Fibroblast of mammary gland (primary cell): ENCODE measurements around the gene BABAM1.

Experiments used
- DNase-seq: peaks from one replicate; pipeline ENCODE4 v3.0.0-alpha.2; 2010; ENCODE audit warnings: low read depth
- H3K4me3 ChIP-seq: 2 replicates; pipeline ENCODE4 v1.5.1; 2011; ENCODE audit warnings: low read depth, mild to moderate bottlenecking, low read length, moderate library complexity; ENCODE audit not compliant: control insufficient read depth
- TF ChIP-seq, protein P1 (sequence below): conservative IDR thresholded peaks from 2 replicates; pipeline ENCODE4 v1.5.1; 2011; ENCODE audit warnings: low read depth, low read length, inconsistent platforms; ENCODE audit not compliant: control insufficient read depth, insufficient read depth

The BABAM1 gene

DNA sequence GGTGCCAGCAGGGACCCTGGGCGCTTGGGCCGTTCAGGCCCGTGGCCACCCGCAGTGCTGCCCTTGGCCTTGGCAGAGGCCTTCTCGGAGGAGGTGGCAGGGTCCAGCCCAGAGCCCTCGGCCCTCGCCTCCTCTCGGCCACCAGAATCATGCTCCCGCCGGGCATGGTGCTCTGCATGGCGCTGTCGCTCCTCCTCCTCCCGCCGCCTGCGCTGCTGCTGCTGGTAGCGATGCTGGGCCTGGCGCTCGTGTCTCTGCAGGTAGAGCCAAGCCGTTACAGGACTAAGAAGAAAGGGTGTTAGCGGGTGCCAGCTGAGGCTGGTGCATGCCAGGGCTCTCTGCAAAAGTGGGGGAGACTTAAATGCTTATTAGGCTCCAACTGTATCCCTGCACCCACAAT is 57.9 kb downstream of the BABAM1 start:
- no peak for DNase-seq
- TF ChIP-seq, protein P1, sequence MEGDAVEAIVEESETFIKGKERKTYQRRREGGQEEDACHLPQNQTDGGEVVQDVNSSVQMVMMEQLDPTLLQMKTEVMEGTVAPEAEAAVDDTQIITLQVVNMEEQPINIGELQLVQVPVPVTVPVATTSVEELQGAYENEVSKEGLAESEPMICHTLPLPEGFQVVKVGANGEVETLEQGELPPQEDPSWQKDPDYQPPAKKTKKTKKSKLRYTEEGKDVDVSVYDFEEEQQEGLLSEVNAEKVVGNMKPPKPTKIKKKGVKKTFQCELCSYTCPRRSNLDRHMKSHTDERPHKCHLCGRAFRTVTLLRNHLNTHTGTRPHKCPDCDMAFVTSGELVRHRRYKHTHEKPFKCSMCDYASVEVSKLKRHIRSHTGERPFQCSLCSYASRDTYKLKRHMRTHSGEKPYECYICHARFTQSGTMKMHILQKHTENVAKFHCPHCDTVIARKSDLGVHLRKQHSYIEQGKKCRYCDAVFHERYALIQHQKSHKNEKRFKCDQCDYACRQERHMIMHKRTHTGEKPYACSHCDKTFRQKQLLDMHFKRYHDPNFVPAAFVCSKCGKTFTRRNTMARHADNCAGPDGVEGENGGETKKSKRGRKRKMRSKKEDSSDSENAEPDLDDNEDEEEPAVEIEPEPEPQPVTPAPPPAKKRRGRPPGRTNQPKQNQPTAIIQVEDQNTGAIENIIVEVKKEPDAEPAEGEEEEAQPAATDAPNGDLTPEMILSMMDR, result no peak
- no peak overlapping the region for H3K4me3 ChIP-seq

DNA sequence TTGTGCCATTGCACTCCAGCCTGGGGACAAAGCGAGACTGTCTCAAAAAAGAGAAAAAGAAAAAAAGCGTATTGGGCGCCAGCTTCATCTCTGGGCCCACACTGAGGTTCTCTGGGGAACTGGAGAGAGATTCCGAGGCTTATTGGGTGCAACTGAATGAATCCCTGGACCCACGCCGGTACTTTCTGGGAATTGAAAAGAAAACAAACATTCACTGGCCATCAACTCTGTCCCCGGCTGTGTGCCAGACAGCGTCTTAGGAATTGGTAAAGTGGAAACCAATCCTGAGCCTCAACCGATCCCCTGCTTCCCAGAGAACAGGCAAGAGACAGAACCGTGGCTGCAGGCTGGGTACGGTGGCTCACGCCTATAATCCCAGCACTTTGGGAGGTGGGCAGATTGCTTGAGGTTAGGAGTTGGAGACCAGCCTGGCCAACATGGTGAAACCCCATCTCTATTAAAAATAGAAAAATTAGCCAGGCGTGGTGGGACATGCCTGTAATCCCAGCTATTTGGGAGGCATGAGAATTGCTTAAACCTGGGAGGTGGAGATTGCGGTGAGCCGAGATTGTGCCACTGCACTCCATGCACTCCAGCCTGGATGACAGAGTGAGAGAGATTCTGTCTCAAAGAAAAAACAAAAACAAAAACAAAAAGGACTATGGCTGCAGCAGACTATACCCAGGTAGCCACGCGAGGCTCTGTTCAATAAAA is 58.8 kb downstream of the BABAM1 start:
- TF ChIP-seq, protein P1, result no peak
- H3K4me3 ChIP-seq, result no peak overlapping the region

DNA sequence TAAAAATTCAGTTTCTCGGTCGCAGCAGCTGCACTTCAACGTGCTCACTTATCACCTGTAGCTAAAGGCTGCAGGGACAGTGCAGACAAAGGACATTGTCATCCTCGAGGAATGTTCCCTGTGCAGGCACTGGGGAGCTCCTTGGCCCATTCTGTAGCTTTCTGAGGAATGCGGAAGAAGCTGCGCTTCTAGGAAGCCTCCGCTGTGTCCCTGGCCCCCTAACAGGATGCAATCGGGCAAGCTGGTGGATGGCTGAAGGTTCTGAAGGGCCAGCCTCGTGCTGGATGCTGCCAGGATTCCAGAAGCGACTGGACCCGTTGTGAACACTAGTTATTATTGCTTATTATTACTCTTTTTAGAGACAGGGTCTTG is 59.3 kb downstream of the BABAM1 start:
- DNase-seq, result no peak
- no peak overlapping the region for H3K4me3 ChIP-seq

More for the DNA sequence above, 58.8 kb downstream of the BABAM1 start:
- DNase-seq, result peak; percentile 59

DNA sequence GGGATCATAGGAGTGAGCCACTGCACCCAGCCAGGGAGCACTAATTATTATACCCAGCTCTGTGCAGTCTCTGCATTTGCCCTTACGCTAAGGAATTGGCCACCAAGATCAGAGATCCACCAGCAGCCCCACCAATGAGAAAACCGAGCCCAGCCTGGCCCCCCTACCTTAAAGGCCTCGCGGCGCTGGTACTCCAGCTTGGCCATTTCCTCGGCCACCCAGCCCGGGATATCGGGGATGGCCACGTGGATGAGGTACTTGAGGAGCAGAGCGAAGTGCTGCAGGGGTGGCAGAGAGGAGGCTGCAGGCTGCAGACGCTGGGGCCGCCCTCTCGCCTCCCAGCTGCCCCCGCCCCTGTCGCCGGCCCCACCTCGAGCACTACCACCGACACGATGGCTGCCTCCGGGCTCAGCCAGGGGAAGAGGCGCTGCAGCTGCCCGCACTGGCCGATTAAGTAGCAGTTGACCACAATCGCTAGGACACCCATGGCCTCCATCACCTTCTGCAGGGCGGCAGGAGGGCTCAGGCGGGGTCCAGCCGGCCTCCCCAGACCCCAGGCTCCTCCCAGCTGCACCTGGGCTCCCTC is 59.9 kb downstream of the BABAM1 start:
- DNase-seq, result no peak
- no peak overlapping the region for H3K4me3 ChIP-seq
- TF ChIP-seq, protein P1, result no peak

More for the DNA sequence above, 59.3 kb downstream of the BABAM1 start:
- TF ChIP-seq, protein P1, result no peak

DNA sequence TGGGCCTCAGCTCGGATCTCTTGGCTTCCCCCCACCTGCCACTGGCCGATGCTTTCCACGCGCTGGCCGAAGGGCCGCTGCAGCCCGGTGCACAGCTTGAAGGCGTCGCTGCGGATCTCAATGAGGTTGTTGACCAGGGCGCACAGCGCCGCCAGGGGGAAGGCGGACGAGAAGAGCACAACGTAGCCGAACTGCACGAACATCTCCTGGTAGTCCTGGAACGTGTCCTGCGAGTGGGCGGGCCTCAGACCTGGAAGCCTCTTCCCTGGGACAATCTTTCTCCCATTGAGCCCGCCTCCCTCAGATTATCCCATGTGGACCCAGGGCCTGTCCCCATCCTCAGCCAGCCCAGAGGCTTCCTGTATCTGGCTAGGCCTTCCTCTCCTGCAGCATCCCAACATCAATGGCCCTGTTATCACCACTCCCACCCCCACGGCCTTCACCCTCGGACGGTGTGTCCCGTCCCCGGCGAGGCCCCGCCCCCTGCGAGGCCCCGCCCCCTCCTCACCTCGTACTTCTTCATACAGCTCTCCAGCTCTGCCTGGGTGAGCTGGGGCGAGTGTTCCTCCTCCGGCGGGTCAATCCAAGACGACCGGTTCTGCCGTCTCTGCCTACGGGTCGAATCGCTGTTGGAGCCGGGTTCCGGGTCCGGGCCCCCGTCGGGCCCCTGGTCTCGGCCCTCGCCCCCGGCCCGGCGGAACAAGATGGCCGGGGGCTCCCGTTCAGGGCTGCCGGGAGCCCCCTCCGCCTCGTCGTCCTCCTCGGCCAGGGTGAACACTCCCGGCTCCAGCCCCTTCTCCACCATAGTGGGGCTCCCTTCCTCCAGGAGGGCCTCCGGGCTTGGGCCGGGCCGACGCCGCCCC is 60.6 kb downstream of the BABAM1 start:
- no peak overlapping the region for H3K4me3 ChIP-seq
- TF ChIP-seq, protein P1, result no peak
- DNase-seq, result no peak
